Renal pelvis (tissue), 4 donors: ENCODE measurements around the gene FBLIM1. TPM values are rescaled to one million over a fixed set of nuclear protein-coding genes. Genes with fewer than 3 reads are reported as not detected.
"Not testable (repeated sequence)": the region's sequence is repeated elsewhere in the genome, so short reads cannot be mapped to it uniquely, and the experiment has no call there.

Source experiments
- DNase-seq: peaks from one replicate; pipeline ENCODE4 v3.0.0-alpha.2; 2013
- polyA plus RNA-seq, 3 donors: library from polyadenylated mRNA; unstranded; fragments of 120-200 nt; gene quantifications; one replicate each; pipeline ENCODE4 v1.2.1, GENCODE V29; 2013; ENCODE audit not compliant: insufficient read length in 3 of 3

FBLIM1 gene
- polyA plus RNA-seq, 3 donors = 55.1 to 65.3 (median 59.4) TPM

GRCh38 chr1:15802234-15802965, 43.8 kb downstream of the FBLIM1 start:
- DNase-seq = no peak

DNA sequence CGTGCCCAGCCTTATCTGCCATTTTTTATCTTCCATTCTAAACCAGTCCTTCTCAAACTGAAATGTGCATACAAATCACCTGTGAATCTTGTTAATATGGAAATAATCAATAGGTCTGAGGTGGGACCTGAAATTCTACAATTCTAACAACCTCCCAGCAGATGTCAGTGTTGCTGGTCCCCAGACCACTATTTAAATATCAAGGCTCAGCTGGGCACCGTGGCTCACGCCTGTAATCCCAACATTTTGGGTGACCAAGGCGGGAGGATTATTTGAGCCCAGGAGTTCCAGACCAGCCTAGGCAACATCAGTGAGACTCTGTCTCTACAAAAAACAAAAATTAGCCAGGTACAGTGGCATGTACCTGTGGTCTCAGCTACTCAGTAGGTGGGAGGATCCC, 44.8 kb downstream of the FBLIM1 start:
- DNase-seq = no peak

GRCh38 chr1:15804060-15804459, 45.5 kb downstream of the FBLIM1 start:
- DNase-seq = no peak

- DNase-seq = no peak
Measured at GRCh38 chr1:15807121-15807520, 48.5 kb downstream of the FBLIM1 start.

DNA sequence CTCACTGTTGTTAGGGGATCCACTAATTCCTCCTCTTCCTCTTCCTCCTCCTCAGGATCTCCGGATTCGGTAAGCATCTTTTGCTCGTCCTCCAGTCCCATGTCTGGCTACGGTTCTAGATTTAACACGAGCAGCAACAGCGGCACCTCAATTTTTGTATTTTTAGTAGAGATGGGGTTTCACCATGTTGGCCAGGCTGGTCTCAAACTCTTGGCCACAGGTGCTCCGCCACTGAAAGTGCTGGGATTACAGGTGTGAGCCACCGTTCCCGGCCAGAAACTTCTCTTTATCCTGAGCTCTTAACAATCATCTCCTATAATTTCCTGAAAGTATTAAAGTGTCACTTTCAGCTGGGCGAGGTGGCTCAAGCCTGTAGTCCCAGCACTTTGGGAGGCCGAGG, 49.0 kb downstream of the FBLIM1 start, which contains the start of gene UQCRHL:
TSS of gene UQCRHL (minus strand) at position 101 of the 400 bp plus-strand sequence. CDS start at position 101, 0 bp downstream.
- not testable (repeated sequence) for DNase-seq

DNA sequence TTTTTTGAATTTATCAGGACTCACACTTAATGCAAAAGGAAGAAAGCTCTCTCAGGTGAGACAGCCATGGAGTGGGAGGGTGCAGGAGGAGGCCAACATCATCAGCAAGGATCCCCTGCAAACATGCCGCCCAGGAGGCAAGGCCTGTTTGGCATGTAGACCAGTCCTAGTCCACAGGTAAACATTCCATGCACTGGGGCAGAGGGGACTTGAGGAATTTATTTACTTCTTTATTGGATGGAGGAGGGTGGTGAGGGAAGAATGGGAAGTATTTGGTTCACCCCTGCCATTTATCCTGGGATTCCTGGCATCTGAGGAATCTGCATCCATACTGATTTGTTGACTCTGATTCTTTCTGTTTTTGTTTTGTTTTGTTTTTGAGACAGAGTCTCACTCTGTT, 50.4 kb downstream of the FBLIM1 start:
- DNase-seq = no peak

- DNase-seq = no peak
Measured at GRCh38 chr1:15810073-15810472, 51.5 kb downstream of the FBLIM1 start.

DNA sequence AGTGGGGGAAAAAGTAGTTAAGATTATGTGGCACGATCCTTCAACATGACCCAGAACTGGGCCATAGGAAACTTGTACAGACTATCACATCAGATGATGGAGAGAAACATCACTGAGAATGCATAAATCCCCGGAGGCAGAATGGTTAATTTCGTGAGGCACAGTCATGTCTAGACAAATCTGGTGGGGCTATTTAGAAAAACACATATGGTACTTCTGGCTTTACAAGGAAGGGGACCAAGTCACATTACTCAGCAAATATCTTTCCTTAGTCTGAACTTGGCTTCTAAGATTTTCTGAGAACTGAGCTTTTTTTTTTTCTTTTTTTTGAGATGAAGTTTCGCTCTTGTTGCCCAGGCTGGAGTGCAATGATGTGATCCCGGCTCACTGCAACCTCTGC, 58.1 kb downstream of the FBLIM1 start:
- DNase-seq = no peak

- no peak for DNase-seq
Measured at GRCh38 chr1:15820478-15820877, 61.9 kb downstream of the FBLIM1 start.

DNA sequence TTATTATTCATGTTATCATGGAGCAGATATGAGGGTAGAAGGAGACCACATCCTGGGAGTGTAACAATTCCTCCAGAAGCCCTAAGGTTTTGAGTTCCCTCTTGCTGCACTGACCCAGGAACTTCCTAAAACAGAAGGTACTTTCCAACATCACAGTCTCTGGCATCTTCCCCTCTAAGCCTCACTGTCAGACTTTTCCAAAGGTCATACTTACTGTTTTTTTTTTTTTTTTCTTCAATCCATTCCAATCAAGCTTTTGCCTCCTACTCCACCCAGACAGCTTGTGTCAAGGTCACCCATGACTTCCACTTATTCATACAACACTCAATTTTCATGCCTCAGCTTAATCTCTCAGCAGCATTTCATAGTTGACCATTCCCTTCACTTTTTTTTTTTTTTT, 67.2 kb downstream of the FBLIM1 start:
- DNase-seq = no peak

- no peak for DNase-seq
Measured at GRCh38 chr1:15826810-15827507, 68.4 kb downstream of the FBLIM1 start.

DNA sequence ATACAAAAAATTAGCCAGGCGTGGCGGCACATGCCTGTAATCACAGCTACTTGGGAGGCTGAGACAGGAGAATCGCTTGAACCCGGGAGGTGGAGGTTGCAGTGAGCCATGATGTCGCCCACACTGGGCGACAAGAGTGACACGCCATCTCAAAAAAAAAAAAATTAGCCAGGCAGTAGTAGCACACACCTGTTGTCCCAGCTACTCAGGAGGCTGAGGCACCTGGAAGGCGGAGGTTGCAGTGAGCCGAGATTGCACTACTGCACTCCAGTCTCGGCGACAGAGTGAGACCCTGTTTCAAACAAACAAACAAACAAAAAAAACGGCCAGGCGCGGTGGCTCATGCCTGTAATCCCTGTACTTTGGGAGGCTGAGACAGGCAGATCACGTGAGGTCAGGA, 69.0 kb downstream of the FBLIM1 start:
- not testable (repeated sequence) for DNase-seq

- not testable (repeated sequence) for DNase-seq
Measured at GRCh38 chr1:15828931-15829330, 70.3 kb downstream of the FBLIM1 start.

DNA sequence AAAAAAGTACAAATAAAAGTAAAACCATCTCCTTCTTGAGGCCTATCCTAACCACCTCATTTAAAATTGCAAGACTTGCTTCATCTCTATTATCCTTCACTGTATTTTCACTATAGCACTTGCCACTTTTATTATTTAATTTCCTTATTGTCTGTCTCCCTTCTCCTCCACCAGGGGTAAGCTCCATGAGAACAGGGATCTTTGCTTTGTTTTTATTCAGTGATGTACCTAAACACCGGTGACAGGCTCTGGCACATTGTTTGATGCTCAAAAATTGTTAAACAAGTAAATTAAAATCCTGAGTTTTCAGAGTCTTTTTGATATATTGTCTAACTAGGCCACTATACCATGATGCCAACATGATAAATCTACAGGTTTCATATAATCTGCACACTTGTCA, 71.7 kb downstream of the FBLIM1 start:
- no peak for DNase-seq

- DNase-seq = no peak
Measured at GRCh38 chr1:15833069-15833679, 74.6 kb downstream of the FBLIM1 start.

GRCh38 chr1:15833842-15834405, 75.3 kb downstream of the FBLIM1 start:
- no peak for DNase-seq

DNA sequence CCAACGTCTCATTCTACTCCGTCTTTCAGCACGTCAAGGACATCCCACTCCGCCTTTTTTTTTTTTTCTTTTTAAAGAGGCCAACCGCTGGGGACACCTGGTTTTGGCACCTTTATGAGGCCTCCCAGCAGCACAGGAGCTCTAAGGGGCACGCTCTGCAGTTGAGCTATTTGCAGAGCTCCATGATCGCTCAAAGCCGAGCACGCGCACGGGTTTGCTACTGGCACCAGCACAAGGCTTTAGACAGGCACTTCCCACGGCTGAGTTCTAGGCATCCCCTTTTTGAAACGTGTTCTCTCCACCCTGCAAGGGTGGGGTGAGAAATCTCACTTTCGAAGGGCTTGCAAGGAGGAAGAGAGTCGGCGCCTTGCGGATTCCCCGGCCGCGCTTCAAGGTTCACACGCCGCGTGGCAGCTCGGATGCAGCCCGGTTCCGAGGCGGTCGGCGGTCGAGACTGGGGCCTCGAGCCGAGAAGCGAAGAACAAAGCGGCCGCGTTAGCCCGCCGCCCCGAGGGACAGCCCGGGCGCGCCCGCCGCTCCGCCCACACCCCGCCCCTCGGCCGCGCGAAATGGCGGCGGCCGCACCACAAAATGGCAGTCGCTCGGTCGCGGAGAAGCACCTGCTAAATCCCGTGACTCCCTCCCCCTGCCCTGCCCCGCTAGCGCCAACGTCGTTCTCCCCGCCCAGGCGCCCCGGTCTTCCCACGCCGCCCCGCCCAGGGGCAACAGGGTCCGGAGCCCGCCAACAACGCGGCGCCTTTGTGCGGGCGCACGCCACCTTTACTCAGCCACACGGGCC, 76.0 kb downstream of the FBLIM1 start:
- peak; percentile 97 for DNase-seq

DNA sequence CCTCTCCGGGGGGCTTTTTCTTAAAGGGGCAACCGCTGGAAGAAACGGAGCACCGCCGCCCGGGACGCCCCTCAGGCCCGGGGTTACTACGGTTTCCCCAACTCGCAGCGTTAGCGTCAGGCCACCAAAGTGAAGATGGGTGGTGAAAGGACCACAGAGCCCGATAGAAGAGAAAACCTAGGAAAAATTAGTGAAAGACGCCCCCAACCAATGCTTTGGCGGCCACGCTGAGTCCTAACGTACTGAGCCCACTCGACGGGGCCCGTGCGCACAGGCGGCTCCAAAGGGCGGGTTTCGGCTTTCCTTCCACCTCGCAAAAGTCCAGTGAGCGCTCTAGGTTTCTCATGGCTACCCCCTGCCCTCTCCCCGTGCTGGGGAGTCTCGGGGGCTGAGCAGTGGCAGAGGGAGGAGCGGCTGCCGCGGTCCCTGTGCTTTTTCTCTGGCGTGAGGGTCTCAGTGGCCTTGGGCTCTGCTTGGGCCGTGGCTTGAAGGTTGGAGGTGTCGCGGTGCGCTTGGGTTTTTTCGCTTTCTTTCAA, 76.7 kb downstream of the FBLIM1 start:
- DNase-seq = no peak

DNA sequence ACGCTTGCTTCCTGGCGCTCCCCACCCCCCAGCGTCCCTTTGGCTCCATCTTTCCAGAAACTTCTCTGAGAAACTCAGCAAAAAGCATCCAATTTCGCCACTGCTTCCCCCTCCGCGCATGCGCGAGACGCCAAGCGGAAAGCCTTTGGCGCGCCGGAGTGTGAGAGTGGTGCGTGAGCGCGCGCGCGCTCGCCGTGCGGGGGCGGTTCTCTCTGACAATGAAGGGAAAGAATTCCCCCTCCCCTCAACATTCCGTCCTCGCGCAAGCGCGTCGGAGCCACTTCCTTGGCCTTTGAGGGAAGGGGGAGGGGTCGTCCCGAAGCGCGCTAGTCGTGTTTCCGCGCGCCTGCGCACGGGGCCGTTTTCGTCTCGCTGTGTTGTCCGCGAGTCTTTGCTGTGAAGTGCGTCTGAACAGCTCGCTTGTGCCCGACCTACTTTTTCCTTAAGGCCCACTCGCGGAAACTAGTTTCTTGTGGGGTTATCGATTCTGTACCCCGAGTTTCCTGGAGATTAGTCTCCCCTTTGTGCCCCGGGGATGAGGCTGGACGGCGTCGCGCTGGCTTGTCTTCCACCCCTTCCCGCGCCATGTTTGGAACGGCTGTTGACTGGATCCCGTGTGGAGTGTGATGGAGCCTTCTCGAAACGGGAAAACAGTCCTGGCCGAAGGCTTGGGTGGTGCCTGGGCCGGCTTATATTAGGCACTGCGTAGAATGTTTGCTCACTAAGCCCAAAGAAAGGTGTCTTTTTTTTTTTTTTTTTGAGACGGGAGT, 77.3 kb downstream of the FBLIM1 start:
- DNase-seq = peak; percentile 100
